ENCODE data around the gene A1BG.

A1BG gene

GRCh38 chr19:58352760-58353671, at the start of gene A1BG:
A1BG (minus strand) TSS chr19:58353492; CDS start chr19:58353437, 55 bp downstream.
- Histone ChIP-seq H3K4me3 (ENCODE audit: low read length) (no peak within 1 kb of the TSS), H3K36me3 (ENCODE audit: control insufficient read depth, low read depth, low read length) (no peaks in the 10 kb centered on the region), H3K9ac (ENCODE audit: low read length) (no peak within 1 kb of the TSS), H3K9me3 (ENCODE audit: control insufficient read depth, low read depth, low read length) (no peaks in the 10 kb centered on the region), H3K27me3 (ENCODE audit: control insufficient read depth, insufficient read depth, low read length) (peaks cover 7% of the 10 kb centered on the region), H3K27ac (ENCODE audit: low read length) (no peak within 1 kb of the TSS), H3K4me1 (ENCODE audit: control insufficient read depth, low read depth, low read length) (peaks cover 4% of the 10 kb centered on the region)

- Histone ChIP-seq H3K4me1 (ENCODE audit: control insufficient read depth, low read depth, low read length) (peaks cover 8% of the 10 kb centered on the region), H3K9ac (ENCODE audit: low read length) (peak overlapping the region; percentile 81), H3K36me3 (ENCODE audit: control insufficient read depth, low read depth, low read length) (no peaks in the 10 kb centered on the region), H3K27me3 (ENCODE audit: control insufficient read depth, insufficient read depth, low read length) (peaks cover 6% of the 10 kb centered on the region), H3K4me3 (ENCODE audit: low read length) (peak overlapping the region; percentile 80), H3K27ac (ENCODE audit: low read length) (no peak overlapping the region), H3K9me3 (ENCODE audit: control insufficient read depth, low read depth, low read length) (no peaks in the 10 kb centered on the region)
Observed at GRCh38 chr19:58401840-58402421, 48.6 kb upstream of the A1BG start.

- H3K27ac ChIP-seq (ENCODE audit: low read length), result no peak overlapping the region
- peaks cover 8% of the 10 kb centered on the region for H3K4me1 ChIP-seq (ENCODE audit: control insufficient read depth, low read depth, low read length)
- H3K4me3 ChIP-seq (ENCODE audit: low read length), result peak overlapping the region; percentile 85
Observed at GRCh38 chr19:58400916-58401839, 47.9 kb upstream of the A1BG start.

GRCh38 chr19:58400316-58400915, 47.1 kb upstream of the A1BG start:
- Histone ChIP-seq H3K9ac (ENCODE audit: low read length) (peak overlapping the region; percentile 37), H3K4me1 (ENCODE audit: control insufficient read depth, low read depth, low read length) (peaks cover 8% of the 10 kb centered on the region), H3K27me3 (ENCODE audit: control insufficient read depth, insufficient read depth, low read length) (peaks cover 8% of the 10 kb centered on the region), H3K9me3 (ENCODE audit: control insufficient read depth, low read depth, low read length) (no peaks in the 10 kb centered on the region), H3K27ac (ENCODE audit: low read length) (no peak overlapping the region), H3K36me3 (ENCODE audit: control insufficient read depth, low read depth, low read length) (no peaks in the 10 kb centered on the region), H3K4me3 (ENCODE audit: low read length) (peak overlapping the region; percentile 85)

More at GRCh38 chr19:58400916-58401839, 47.9 kb upstream of the A1BG start:
- Histone ChIP-seq H3K9me3 (ENCODE audit: control insufficient read depth, low read depth, low read length) (no peaks in the 10 kb centered on the region), H3K9ac (ENCODE audit: low read length) (peak overlapping the region; percentile 81), H3K27me3 (ENCODE audit: control insufficient read depth, insufficient read depth, low read length) (peaks cover 8% of the 10 kb centered on the region), H3K36me3 (ENCODE audit: control insufficient read depth, low read depth, low read length) (no peaks in the 10 kb centered on the region)

GRCh38 chr19:58399903-58400302, 46.6 kb upstream of the A1BG start:
- peaks cover 8% of the 10 kb centered on the region for H3K27me3 ChIP-seq (ENCODE audit: control insufficient read depth, insufficient read depth, low read length)

GRCh38 chr19:58398545-58398944, 45.3 kb upstream of the A1BG start:
- no peaks in the 10 kb centered on the region for H3K9me3 ChIP-seq (ENCODE audit: control insufficient read depth, low read depth, low read length)
- H3K27ac ChIP-seq (ENCODE audit: low read length), result no peak overlapping the region
- no peak overlapping the region for H3K9ac ChIP-seq (ENCODE audit: low read length)

More at GRCh38 chr19:58399903-58400302, 46.6 kb upstream of the A1BG start:
- peaks cover 8% of the 10 kb centered on the region for H3K4me1 ChIP-seq (ENCODE audit: control insufficient read depth, low read depth, low read length)
- no peak overlapping the region for H3K9ac ChIP-seq (ENCODE audit: low read length)
- peaks cover 2% of the 10 kb centered on the region for H3K36me3 ChIP-seq (ENCODE audit: control insufficient read depth, low read depth, low read length)
- no peaks in the 10 kb centered on the region for H3K9me3 ChIP-seq (ENCODE audit: control insufficient read depth, low read depth, low read length)
- H3K27ac ChIP-seq (ENCODE audit: low read length), result no peak overlapping the region
- H3K4me3 ChIP-seq (ENCODE audit: low read length), result no peak overlapping the region

GRCh38 chr19:58398087-58398486, 44.8 kb upstream of the A1BG start:
- H3K4me3 ChIP-seq (ENCODE audit: low read length), result no peak overlapping the region
- H3K36me3 ChIP-seq (ENCODE audit: control insufficient read depth, low read depth, low read length), result peaks cover 20% of the 10 kb centered on the region
- H3K4me1 ChIP-seq (ENCODE audit: control insufficient read depth, low read depth, low read length), result peaks cover 8% of the 10 kb centered on the region
- no peak overlapping the region for H3K27ac ChIP-seq (ENCODE audit: low read length)
- peaks cover 8% of the 10 kb centered on the region for H3K27me3 ChIP-seq (ENCODE audit: control insufficient read depth, insufficient read depth, low read length)
- H3K9me3 ChIP-seq (ENCODE audit: control insufficient read depth, low read depth, low read length), result no peaks in the 10 kb centered on the region
- no peak overlapping the region for H3K9ac ChIP-seq (ENCODE audit: low read length)

More at GRCh38 chr19:58398545-58398944, 45.3 kb upstream of the A1BG start:
- Histone ChIP-seq H3K27me3 (ENCODE audit: control insufficient read depth, insufficient read depth, low read length) (peaks cover 8% of the 10 kb centered on the region), H3K36me3 (ENCODE audit: control insufficient read depth, low read depth, low read length) (peaks cover 15% of the 10 kb centered on the region), H3K4me1 (ENCODE audit: control insufficient read depth, low read depth, low read length) (peaks cover 8% of the 10 kb centered on the region), H3K4me3 (ENCODE audit: low read length) (no peak overlapping the region)

- Histone ChIP-seq H3K36me3 (ENCODE audit: control insufficient read depth, low read depth, low read length) (peaks cover 25% of the 10 kb centered on the region), H3K27ac (ENCODE audit: low read length) (no peak overlapping the region), H3K4me3 (ENCODE audit: low read length) (no peak overlapping the region), H3K9me3 (ENCODE audit: control insufficient read depth, low read depth, low read length) (no peaks in the 10 kb centered on the region), H3K27me3 (ENCODE audit: control insufficient read depth, insufficient read depth, low read length) (peaks cover 8% of the 10 kb centered on the region), H3K4me1 (ENCODE audit: control insufficient read depth, low read depth, low read length) (peaks cover 8% of the 10 kb centered on the region), H3K9ac (ENCODE audit: low read length) (no peak overlapping the region)
Observed at GRCh38 chr19:58397533-58398037, 44.3 kb upstream of the A1BG start.

- H3K27me3 ChIP-seq (ENCODE audit: control insufficient read depth, insufficient read depth, low read length), result peaks cover 8% of the 10 kb centered on the region
- no peaks in the 10 kb centered on the region for H3K9me3 ChIP-seq (ENCODE audit: control insufficient read depth, low read depth, low read length)
- H3K4me3 ChIP-seq (ENCODE audit: low read length), result peak overlapping the region; percentile 24
- no peak overlapping the region for H3K9ac ChIP-seq (ENCODE audit: low read length)
- H3K36me3 ChIP-seq (ENCODE audit: control insufficient read depth, low read depth, low read length), result peaks cover 29% of the 10 kb centered on the region
- H3K4me1 ChIP-seq (ENCODE audit: control insufficient read depth, low read depth, low read length), result peaks cover 8% of the 10 kb centered on the region
- H3K27ac ChIP-seq (ENCODE audit: low read length), result no peak overlapping the region
Observed at GRCh38 chr19:58396691-58397532, 43.6 kb upstream of the A1BG start.

- Histone ChIP-seq H3K9ac (ENCODE audit: low read length) (no peak overlapping the region), H3K4me3 (ENCODE audit: low read length) (peak overlapping the region; percentile 47), H3K9me3 (ENCODE audit: control insufficient read depth, low read depth, low read length) (no peaks in the 10 kb centered on the region), H3K27me3 (ENCODE audit: control insufficient read depth, insufficient read depth, low read length) (peaks cover 8% of the 10 kb centered on the region), H3K27ac (ENCODE audit: low read length) (no peak overlapping the region), H3K36me3 (ENCODE audit: control insufficient read depth, low read depth, low read length) (peaks cover 36% of the 10 kb centered on the region), H3K4me1 (ENCODE audit: control insufficient read depth, low read depth, low read length) (peaks cover 8% of the 10 kb centered on the region)
Observed at GRCh38 chr19:58395979-58396627, 42.8 kb upstream of the A1BG start.
